NCI-H69 (cell line): ENCODE measurements around the gene SLC12A7.
"Not testable (repeated sequence)": the region's sequence is repeated elsewhere in the genome, so short reads cannot be mapped to it uniquely, and the experiment has no call there.

ENCODE experiments used
- DNase-seq: peaks from one replicate; lab custom pipeline; 2025; lab: John Stamatoyannopoulos, UW

SLC12A7 gene

GRCh38 chr5:1034986-1035385 lies 76.9 kb downstream of the SLC12A7 start:
- DNase-seq, result no peak

- DNase-seq, result no peak
Measured at GRCh38 chr5:1034421-1034905, 77.4 kb downstream of the SLC12A7 start.

GRCh38 chr5:1033606-1034420 lies 78.0 kb downstream of the SLC12A7 start:
- DNase-seq, result no peak

GRCh38 chr5:1033178-1033577 lies 78.7 kb downstream of the SLC12A7 start:
- no peak for DNase-seq

- DNase-seq, result no peak
Measured at GRCh38 chr5:1032551-1033027, 79.3 kb downstream of the SLC12A7 start.

- no peak for DNase-seq
Measured at GRCh38 chr5:1032011-1032410, 79.9 kb downstream of the SLC12A7 start.

- DNase-seq, result no peak
Measured at GRCh38 chr5:1031306-1031959, 80.4 kb downstream of the SLC12A7 start.

- DNase-seq, result no peak
Measured at GRCh38 chr5:1030801-1031271, 81.0 kb downstream of the SLC12A7 start.

- no peak for DNase-seq
Measured at GRCh38 chr5:1029945-1030625, 81.8 kb downstream of the SLC12A7 start.

- DNase-seq, result no peak
Measured at GRCh38 chr5:1029282-1029944, 82.5 kb downstream of the SLC12A7 start.

- DNase-seq, result no peak
Measured at GRCh38 chr5:1028481-1029281, 83.2 kb downstream of the SLC12A7 start.

- DNase-seq, result no peak
Measured at GRCh38 chr5:1027631-1028441, 84.0 kb downstream of the SLC12A7 start.

GRCh38 chr5:1026700-1027621 lies 84.9 kb downstream of the SLC12A7 start:
- DNase-seq, result no peak

GRCh38 chr5:1021969-1022336 lies 89.9 kb downstream of the SLC12A7 start:
- DNase-seq, result not testable (repeated sequence)

- DNase-seq, result peak; percentile 16
Measured at GRCh38 chr5:1021136-1021968, 90.5 kb downstream of the SLC12A7 start.

GRCh38 chr5:1020452-1020961 lies 91.4 kb downstream of the SLC12A7 start:
- DNase-seq, result no peak

- no peak for DNase-seq
Measured at GRCh38 chr5:1019001-1019905, 92.6 kb downstream of the SLC12A7 start.
